Stomach (tissue), 9 donors: ENCODE measurements around the gene CALN1. TPM values are rescaled to one million over a fixed set of nuclear protein-coding genes. Genes with fewer than 3 reads are reported as not detected.

Source experiments
- DNase-seq, 2 donors: peaks; one replicate each; pipeline versions ENCODE4 v3.0.0 to v3.0.0-alpha.2; 2013 to 2019
- H3K27ac ChIP-seq, 5 donors: fragments of 200-600 bp in 4 of 5; sonication (generic) in 4 of 5; one replicate each; pipeline ENCODE4 v1.5.1; 2013 to 2019; ENCODE audit warnings: mild to moderate bottlenecking in 1 of 5, moderate library complexity in 1 of 5
- H3K27me3 ChIP-seq, 3 donors: fragments of 200-600 bp; sonication (generic); one replicate each; pipeline ENCODE4 v1.5.1; 2017 to 2019; ENCODE audit warnings: mixed run types in 1 of 3
- H3K36me3 ChIP-seq, 4 donors: fragments of 200-600 bp; sonication (generic); 1 replicate in 3 of 4; 2 replicates in 1 of 4; pipeline ENCODE4 v1.5.1; 2016 to 2019
- H3K4me1 ChIP-seq, 4 donors: fragments of 200-600 bp; sonication (generic); one replicate each; pipeline ENCODE4 v1.5.1; 2016 to 2019
- H3K4me3 ChIP-seq, 4 donors: fragments of 200-600 bp; sonication (generic) in 3 of 4; one replicate each; pipeline ENCODE4 v1.5.1; 2016 to 2019; ENCODE audit warnings: mild to moderate bottlenecking in 1 of 4
- H3K9me3 ChIP-seq, 4 donors: fragments of 200-600 bp; sonication (generic); one replicate each; pipeline ENCODE4 v1.5.1; 2016 to 2019
- EP300 ChIP-seq: sonication (generic); formaldehyde crosslinking; IDR thresholded peaks from one replicate; pipeline ENCODE4 v1.6.1; 2017; ENCODE audit warnings: antibody characterized with exemption
- POLR2A ChIP-seq, 4 donors: fragments of 450-650 bp; IDR thresholded peaks; one replicate each; pipeline ENCODE4 v1.6.1; 2016; ENCODE audit warnings: antibody characterized with exemption in 4 of 4, control low read depth in 2 of 4, mild to moderate bottlenecking in 1 of 4, moderate library complexity in 1 of 4
- POLR2AphosphoS5 ChIP-seq, 3 donors: sonication (generic); formaldehyde crosslinking; IDR thresholded peaks; one replicate each; pipeline ENCODE4 v1.6.1; 2016; ENCODE audit warnings: antibody characterized with exemption in 3 of 3
- WGBS, 5 donors: extraction: QIAGEN DNeasy Blood & Tissue Kit in 3 of 5; methylation state at CpG; one replicate each; pipeline versions ENCODE4 v1.1.5 to v1.1.7; 2013 to 2018; 5-methylcytosine and 5-hydroxymethylcytosine counted together
- intact Hi-C: fragments of 100-400 bp; cut with DNase I; formaldehyde crosslinking; loops from one replicate; pipeline ENCODE4 v1.15.1; 2023; ENCODE audit warnings: low total_unique reads
- polyA plus RNA-seq, 3 donors: library from polyadenylated mRNA; stranded (reverse); fragments of 200-250 nt; gene quantifications; one replicate each; pipeline ENCODE4 v1.2.3, GENCODE V29; 2013
- total RNA-seq, 5 donors: library from RNA; depleted of rRNA; stranded (reverse); fragments of >200 nt; gene quantifications; one replicate each; pipeline versions ENCODE4 v1.1.0 to v1.2.3, GENCODE V29; 2014 to 2016
- TF ChIP-seq, protein P1 (sequence below), 7 experiments: fragments of 450-650 bp in 4 of 7; fragments of 200-600 bp in 3 of 7; sonication (generic) in 3 of 7; IDR thresholded peaks; one replicate each; pipeline ENCODE4 v1.5.1; 2016 to 2019; ENCODE audit warnings: antibody characterized with exemption in 7 of 7, control low read depth in 2 of 7, mild to moderate bottlenecking in 1 of 7
- donor health status: healthy with polysubstance abuse.
- donor health status: Bipolar disorder and iron deficiency.
- donor health status: healthy.

Gene CALN1
- total and polyA plus RNA-seq, 8 donors = under 0.01 to 51.9 (median 0.37) TPM; not detected in 5

DNA sequence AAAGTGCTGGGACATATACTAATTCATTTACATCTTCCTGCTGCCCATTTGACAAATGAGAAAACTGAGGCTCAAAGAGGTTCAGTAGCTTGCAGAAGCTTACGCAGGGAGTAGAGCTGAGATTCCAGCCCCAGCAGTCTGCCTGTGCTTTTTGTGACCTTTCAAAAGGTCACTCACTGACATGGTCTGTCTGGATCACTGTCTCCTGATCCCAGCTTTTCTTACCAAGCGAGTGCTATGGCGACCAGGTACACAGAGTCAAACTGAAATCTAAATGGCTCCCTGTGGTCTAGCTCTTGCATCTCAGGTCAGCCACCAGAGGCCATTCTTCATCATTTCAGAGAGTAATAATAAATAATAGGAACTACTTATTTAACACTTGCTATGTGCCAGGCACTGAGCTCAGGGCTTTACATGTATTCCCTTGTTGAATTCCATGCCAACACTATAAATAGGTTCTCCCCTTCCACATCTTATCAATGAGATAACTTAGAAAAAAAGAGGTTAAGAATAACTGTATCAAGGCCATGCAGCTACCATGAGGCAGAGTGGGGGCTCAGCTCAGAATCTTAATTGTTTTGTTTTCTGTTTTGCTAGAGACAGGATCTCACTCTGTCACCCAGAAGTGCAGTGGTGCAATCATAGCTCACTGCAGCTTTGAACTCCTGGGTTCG lies 381.0 kb downstream of the CALN1 start:
- H3K9me3 ChIP-seq = peaks cover 0 to 4% (median 0%) of the 10 kb centered on the region in 4 donors
- DNase-seq = no peak
- H3K27me3 ChIP-seq = no peaks in the 10 kb centered on the region
- no peaks in the 10 kb centered on the region for H3K36me3 ChIP-seq
- no peak overlapping the region for H3K27ac ChIP-seq
- 83 to 92% (median 88%) methylated on average over 4 of the region's 4 CpGs for WGBS, 5 donors
- no peaks in the 10 kb centered on the region for H3K4me1 ChIP-seq
- intact Hi-C loops = no loop called here
- TF ChIP-seq POLR2AphosphoS5 (IDR thresholded peaks at IDR 0.05) (no peak), EP300 (no peak), POLR2A (IDR thresholded peaks at IDR 0.05) (no peak)
- TF ChIP-seq, protein P1, sequence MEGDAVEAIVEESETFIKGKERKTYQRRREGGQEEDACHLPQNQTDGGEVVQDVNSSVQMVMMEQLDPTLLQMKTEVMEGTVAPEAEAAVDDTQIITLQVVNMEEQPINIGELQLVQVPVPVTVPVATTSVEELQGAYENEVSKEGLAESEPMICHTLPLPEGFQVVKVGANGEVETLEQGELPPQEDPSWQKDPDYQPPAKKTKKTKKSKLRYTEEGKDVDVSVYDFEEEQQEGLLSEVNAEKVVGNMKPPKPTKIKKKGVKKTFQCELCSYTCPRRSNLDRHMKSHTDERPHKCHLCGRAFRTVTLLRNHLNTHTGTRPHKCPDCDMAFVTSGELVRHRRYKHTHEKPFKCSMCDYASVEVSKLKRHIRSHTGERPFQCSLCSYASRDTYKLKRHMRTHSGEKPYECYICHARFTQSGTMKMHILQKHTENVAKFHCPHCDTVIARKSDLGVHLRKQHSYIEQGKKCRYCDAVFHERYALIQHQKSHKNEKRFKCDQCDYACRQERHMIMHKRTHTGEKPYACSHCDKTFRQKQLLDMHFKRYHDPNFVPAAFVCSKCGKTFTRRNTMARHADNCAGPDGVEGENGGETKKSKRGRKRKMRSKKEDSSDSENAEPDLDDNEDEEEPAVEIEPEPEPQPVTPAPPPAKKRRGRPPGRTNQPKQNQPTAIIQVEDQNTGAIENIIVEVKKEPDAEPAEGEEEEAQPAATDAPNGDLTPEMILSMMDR (IDR thresholded peaks at IDR 0.05) = no peak
- no peak overlapping the region for H3K4me3 ChIP-seq

DNA sequence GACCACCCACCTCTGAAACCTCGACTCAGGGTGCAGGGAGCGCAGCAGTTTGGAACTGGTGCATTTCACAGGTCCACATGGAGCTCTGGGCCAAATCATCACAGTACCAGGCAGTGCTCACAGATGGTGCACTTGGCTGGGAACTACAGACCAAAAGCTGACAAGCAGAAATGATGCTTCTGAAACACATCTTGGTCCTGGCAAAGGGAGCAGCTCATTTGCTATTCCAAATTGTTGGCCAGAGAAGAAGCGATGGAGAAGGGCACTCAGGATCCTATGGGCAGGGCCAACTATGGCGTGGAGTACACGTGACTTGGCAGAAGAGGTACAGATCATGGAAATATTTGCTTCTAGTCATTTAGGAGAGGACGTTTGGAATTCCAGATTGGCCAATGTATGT lies 383.9 kb downstream of the CALN1 start:
- H3K4me3 ChIP-seq = no peak overlapping the region
- H3K27ac ChIP-seq = no peak overlapping the region
- H3K36me3 ChIP-seq = no peaks in the 10 kb centered on the region
- WGBS, 5 donors = 80 to 91% (median 86%) methylated on average over 6 of the region's 6 CpGs
- H3K27me3 ChIP-seq = no peaks in the 10 kb centered on the region
- TF ChIP-seq, protein P1 (IDR thresholded peaks at IDR 0.05) = no peak
- TF ChIP-seq POLR2A (IDR thresholded peaks at IDR 0.05) (no peak), POLR2AphosphoS5 (IDR thresholded peaks at IDR 0.05) (no peak), EP300 (no peak)
- H3K4me1 ChIP-seq = no peaks in the 10 kb centered on the region
- intact Hi-C loops = no loop called here
- DNase-seq = no peak
- H3K9me3 ChIP-seq = no peaks in the 10 kb centered on the region

- H3K4me1 ChIP-seq = no peaks in the 10 kb centered on the region
- no peak for DNase-seq
- TF ChIP-seq POLR2A (IDR thresholded peaks at IDR 0.05) (no peak), EP300 (no peak), POLR2AphosphoS5 (IDR thresholded peaks at IDR 0.05) (no peak)
- TF ChIP-seq, protein P1 (IDR thresholded peaks at IDR 0.05) = no peak
- H3K9me3 ChIP-seq = no peaks in the 10 kb centered on the region
- H3K4me3 ChIP-seq = no peak overlapping the region
- WGBS, 5 donors = 75 to 86% (median 79%) methylated on average over 3 of the region's 3 CpGs
- no peaks in the 10 kb centered on the region for H3K36me3 ChIP-seq
- no peaks in the 10 kb centered on the region for H3K27me3 ChIP-seq
- intact Hi-C loops = no loop called here
- H3K27ac ChIP-seq = no peak overlapping the region
Measured at GRCh38 chr7:72025381-72025960, 386.7 kb downstream of the CALN1 start.

DNA sequence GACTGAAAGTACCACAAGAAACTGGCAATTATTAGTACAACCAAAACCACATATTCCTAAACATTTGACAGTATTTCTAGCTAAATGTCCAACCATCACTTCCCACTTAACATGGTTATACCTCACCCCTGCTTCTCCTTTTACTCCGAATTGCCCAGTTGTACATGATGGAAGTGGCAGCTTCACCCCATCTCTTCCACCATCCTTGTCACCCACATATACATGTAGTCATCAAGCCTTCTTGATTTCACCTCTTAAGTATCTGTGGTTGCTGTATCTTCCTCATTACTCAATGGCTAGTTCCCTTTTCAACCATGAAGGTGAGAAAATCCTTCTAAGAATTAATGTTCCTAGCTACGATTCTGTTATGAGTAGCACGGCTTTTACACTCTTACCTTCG lies 388.2 kb downstream of the CALN1 start:
- Histone ChIP-seq H3K4me1 (no peaks in the 10 kb centered on the region), H3K36me3 (no peaks in the 10 kb centered on the region), H3K4me3 (no peak overlapping the region), H3K27me3 (no peaks in the 10 kb centered on the region), H3K27ac (no peak overlapping the region), H3K9me3 (peaks cover 0 to 11% (median 6%) of the 10 kb centered on the region in 4 donors)
- no peak for DNase-seq
- intact Hi-C loops = no loop called here
- 86 to 96% (median 93%) methylated on average over 4 of the region's 4 CpGs for WGBS, 5 donors
- TF ChIP-seq POLR2AphosphoS5 (IDR thresholded peaks at IDR 0.05) = no peak
- TF ChIP-seq, protein P1 (IDR thresholded peaks at IDR 0.05) = no peak
- TF ChIP-seq POLR2A (IDR thresholded peaks at IDR 0.05) = no peak
- TF ChIP-seq EP300 = no peak
